Posterior cingulate gyrus (tissue), 11 donors: Measurements from ENCODE around the gene STAMBP.
"Not testable (repeated sequence)": the region's sequence is repeated elsewhere in the genome, so short reads cannot be mapped to it uniquely, and the experiment has no call there.

ENCODE experiments used
- DNase-seq, 10 donors: peaks; one replicate each; pipeline versions ENCODE4 v3.0.0 to v3.0.0-alpha.2; 2020 to 2021; ENCODE audit warnings: mixed read lengths in 3 of 10
- intact Hi-C: fragments of 100-400 bp; cut with DNase I; formaldehyde crosslinking; loops from one replicate; pipeline ENCODE4 v1.15.1; 2023

Gene STAMBP

GRCh38 chr2:73877984-73878383, 49.2 kb downstream of the STAMBP start:
- DNase-seq: not testable (repeated sequence)

DNA sequence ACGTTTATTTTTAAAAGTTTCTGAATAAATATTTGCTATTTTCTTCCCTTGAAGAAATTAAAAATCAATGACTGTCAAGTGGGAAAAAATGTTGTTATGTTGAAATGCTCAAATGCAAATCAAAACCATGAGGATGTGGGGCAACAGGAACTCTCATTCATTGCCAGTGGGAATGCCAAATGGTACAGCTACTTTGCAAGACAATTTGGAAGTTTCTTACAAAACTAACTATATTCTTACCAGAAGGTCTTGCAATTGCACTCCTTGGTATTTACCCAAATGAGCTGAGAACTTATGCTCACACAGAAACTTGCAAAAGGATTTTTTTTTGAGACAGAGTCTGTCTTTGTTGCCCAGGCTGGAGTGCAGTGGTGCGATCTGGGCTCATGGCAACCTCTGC, 56.6 kb downstream of the STAMBP start:
- intact Hi-C loops: no loop called here
- DNase-seq: no peak

More at GRCh38 chr2:73877984-73878383, 49.2 kb downstream of the STAMBP start:
- intact Hi-C loops: not testable (repeated sequence)

GRCh38 chr2:73886357-73886756, 57.6 kb downstream of the STAMBP start:
- intact Hi-C loops: no loop called here
- DNase-seq: no peak

GRCh38 chr2:73887596-73888353, 59.0 kb downstream of the STAMBP start:
- DNase-seq, intact Hi-C loops: not testable (repeated sequence)

- intact Hi-C loops: no loop called here
These were observed 59.6 kb downstream of the STAMBP start for GRCh38 chr2:73888388-73888787.

GRCh38 chr2:73889206-73889605, 60.4 kb downstream of the STAMBP start:
- DNase-seq: no peak
- intact Hi-C loops: no loop called here

More at GRCh38 chr2:73888388-73888787, 59.6 kb downstream of the STAMBP start:
- DNase-seq: no peak

DNA sequence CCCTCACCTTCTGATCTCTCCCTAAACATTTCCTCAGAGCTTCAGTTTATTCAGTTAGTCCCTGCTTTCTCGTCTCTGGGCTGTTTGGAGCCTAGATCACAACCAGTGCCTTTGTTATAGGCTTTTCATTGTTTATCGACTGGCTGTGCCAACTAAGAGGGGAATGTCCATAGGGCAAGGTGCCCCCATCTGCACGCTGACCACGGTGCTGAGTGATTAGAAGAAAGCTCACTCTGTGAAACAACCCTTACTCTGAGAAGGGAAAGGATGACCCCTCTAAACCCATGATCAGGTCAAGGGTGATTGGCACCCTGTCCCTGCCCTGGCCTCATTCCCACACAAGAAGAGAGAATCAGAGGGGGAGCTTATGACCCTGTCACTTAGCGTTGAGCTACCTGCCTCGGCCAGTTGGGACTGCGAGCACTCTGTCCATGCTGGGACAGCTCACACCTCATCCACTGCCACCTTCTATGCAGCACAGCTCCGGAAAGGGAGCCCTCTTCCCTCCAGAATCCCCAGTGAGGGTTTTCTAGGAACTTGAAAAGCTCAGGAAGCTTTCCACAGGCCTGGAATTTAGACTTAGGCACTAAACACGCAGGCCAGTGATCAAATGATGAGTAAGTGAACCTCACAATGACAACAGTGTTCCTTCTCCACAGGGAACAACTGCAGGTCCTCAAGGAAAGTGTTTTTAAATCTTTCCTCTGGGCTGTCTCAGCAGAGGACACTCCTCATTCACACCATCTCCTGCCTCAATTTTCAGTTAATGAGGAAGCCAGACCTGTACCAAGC, 61.7 kb downstream of the STAMBP start:
- intact Hi-C loops: no loop called here
- DNase-seq: no peak

- intact Hi-C loops: no loop called here
- no peak for DNase-seq
These were observed 62.6 kb downstream of the STAMBP start for GRCh38 chr2:73891276-73891901.

DNA sequence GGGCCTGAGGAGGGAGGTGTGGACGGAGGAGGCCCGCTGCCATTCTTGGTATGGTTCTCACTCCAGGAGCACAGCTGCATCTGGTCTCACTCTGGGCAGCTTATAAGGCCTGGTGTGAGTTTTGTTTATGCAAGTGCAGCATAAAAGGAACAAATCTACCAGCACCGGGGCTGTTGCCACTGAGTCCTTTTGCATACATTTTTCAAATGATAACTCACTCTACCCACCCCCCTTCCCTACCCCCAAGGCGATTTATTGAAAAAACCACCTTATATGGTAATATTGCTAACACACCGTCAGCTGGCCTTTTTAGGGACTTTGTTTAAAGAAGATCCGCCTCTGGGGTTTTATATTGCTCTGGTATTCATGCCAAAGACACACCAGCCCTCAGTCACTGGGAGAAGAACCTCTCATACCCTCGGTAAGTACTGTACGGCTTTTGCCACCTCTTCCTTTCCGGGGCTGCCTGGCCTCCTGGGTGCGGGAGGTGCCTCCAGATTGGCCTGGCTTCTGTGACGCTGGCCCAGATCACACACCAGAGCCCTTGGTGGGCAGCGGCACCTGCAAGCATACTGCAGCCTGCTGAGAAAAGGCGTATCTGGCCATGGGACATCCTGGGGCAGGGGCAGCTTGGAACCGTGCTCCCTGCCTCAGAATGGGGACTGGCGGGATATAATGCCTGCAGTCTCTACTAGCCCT, 64.0 kb downstream of the STAMBP start, which contains the start of gene ACTG2:
TSS of gene ACTG2 (plus strand) at position 378 of the 699 bp plus-strand sequence. CDS start 8,304 bp downstream, outside the sequence.
- DNase-seq: no peak
- intact Hi-C loops: no loop called here

- intact Hi-C loops: no loop called here
- no peak for DNase-seq
These were observed 65.2 kb downstream of the STAMBP start for GRCh38 chr2:73893764-73894474.

GRCh38 chr2:73894475-73894850, 65.7 kb downstream of the STAMBP start:
- intact Hi-C loops: no loop called here
- DNase-seq: no peak

GRCh38 chr2:73894877-73895276, 66.1 kb downstream of the STAMBP start:
- DNase-seq: no peak
- intact Hi-C loops: no loop called here

GRCh38 chr2:73895473-73895872, 66.7 kb downstream of the STAMBP start:
- intact Hi-C loops: no loop called here
- DNase-seq: no peak

GRCh38 chr2:73896362-73897239, 67.8 kb downstream of the STAMBP start:
- intact Hi-C loops: no loop called here
- DNase-seq: no peak

GRCh38 chr2:73897240-73897583, 68.5 kb downstream of the STAMBP start:
- intact Hi-C loops: no loop called here
- no peak for DNase-seq

DNA sequence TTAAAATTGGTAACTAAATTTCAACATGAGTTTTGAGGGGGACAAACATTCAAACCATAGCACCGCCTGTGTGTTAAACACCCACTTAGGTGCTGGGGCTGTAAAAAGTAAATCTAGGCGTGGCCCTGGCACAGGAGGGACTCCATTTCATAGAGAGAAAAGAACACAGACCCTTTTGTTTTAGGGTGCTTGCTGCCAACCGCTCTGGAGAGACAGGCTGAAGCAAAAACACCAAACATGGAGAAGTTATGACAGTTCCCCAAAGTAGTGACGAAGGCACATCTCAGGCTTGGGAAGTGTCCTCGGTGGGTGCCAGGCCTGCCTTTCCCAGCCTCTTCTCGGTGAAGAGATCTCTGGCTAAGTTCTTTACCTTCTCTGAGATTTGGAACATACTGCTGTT, 69.2 kb downstream of the STAMBP start:
- intact Hi-C loops: no loop called here
- DNase-seq: no peak

- no peak for DNase-seq
- intact Hi-C loops: no loop called here
These were observed 71.1 kb downstream of the STAMBP start for GRCh38 chr2:73899801-73900336.

DNA sequence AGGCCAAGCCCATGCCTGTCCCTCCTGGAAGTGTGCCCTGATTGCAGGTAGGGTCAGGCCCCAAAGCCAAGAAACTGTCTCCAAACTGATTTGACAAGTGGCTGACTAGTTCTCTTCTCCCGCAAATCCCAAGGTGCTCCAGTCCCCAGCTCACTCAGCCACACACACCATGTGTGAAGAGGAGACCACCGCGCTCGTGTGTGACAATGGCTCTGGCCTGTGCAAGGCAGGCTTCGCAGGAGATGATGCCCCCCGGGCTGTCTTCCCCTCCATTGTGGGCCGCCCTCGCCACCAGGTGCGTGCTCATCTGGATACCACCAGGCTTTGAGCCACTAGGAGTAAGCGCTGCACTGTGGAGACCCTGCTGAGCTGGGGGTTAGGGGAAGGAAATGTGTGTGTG, 72.4 kb downstream of the STAMBP start:
- intact Hi-C loops: no loop called here
- DNase-seq: no peak

DNA sequence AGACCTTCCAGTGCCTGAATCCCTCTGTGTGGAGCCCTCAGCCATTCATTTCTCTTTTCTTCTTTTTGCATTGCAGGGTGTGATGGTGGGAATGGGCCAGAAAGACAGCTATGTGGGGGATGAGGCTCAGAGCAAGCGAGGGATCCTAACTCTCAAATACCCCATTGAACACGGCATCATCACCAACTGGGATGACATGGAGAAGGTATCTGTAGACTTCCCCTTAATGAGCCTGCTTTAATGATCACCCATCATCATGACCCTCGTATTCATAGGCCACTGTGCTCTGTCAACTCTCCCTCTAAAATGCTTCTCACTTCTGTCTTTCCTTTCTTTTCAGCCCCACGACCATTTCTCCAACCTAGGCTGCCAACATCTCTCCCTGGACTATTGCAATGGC, 73.5 kb downstream of the STAMBP start:
- intact Hi-C loops: no loop called here
- DNase-seq: no peak
